ENCODE measurements around the gene AHCTF1.

The AHCTF1 gene

GRCh38 chr1:246791303-246791918, 140.3 kb downstream of the AHCTF1 start:
- H3K4me3 ChIP-seq (ENCODE audit: low read depth, low read length), result no peak overlapping the region
- H3K36me3 ChIP-seq (ENCODE audit: insufficient read depth, low read length), result no peaks in the 10 kb centered on the region
- no peaks in the 10 kb centered on the region for H3K79me2 ChIP-seq (ENCODE audit: control insufficient read depth, insufficient read depth, low read length, unreplicated experiment)
- peaks cover 14% of the 10 kb centered on the region for H3K4me1 ChIP-seq (ENCODE audit: control insufficient read depth, insufficient read depth, low read length, unreplicated experiment)
- no peaks in the 10 kb centered on the region for H3K27me3 ChIP-seq (ENCODE audit: insufficient read depth, low read length)
- H2AFZ ChIP-seq (ENCODE audit: low read length, unreplicated experiment), result no peak overlapping the region
- no peak overlapping the region for H3K27ac ChIP-seq (ENCODE audit: low read depth, low read length)

- H3K27me3 ChIP-seq (ENCODE audit: insufficient read depth, low read length), result no peaks in the 10 kb centered on the region
- H3K36me3 ChIP-seq (ENCODE audit: insufficient read depth, low read length), result no peaks in the 10 kb centered on the region
- no peaks in the 10 kb centered on the region for H3K79me2 ChIP-seq (ENCODE audit: control insufficient read depth, insufficient read depth, low read length, unreplicated experiment)
- no peak overlapping the region for H3K27ac ChIP-seq (ENCODE audit: low read depth, low read length)
- no peak overlapping the region for H2AFZ ChIP-seq (ENCODE audit: low read length, unreplicated experiment)
- H3K4me3 ChIP-seq (ENCODE audit: low read depth, low read length), result no peak overlapping the region
- H3K4me1 ChIP-seq (ENCODE audit: control insufficient read depth, insufficient read depth, low read length, unreplicated experiment), result peaks cover 14% of the 10 kb centered on the region
Observed at GRCh38 chr1:246790833-246791232, 140.9 kb downstream of the AHCTF1 start.

DNA sequence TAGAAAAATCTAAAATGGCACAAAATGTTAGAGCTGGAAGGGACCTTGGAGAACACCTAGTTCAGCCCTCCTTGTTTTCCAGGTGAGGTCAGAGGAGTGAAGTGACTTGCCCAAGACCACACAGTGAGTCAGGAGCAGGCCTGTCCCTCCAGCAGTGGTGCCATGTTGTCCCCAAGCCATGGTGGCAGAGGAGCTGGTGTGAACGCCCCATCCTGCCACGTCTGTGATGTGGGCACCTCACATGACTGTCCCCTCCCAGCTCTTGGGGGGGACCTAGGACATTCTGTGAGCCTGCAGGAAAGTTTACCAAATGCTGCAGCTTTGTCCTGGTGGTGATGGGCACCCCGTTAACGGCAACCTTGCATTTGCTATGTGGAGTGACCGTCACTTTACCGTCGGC, 141.4 kb downstream of the AHCTF1 start:
- Histone ChIP-seq H3K4me1 (ENCODE audit: control insufficient read depth, insufficient read depth, low read length, unreplicated experiment) (peaks cover 15% of the 10 kb centered on the region), H3K4me3 (ENCODE audit: low read depth, low read length) (no peak overlapping the region), H3K27me3 (ENCODE audit: insufficient read depth, low read length) (no peaks in the 10 kb centered on the region), H2AFZ (ENCODE audit: low read length, unreplicated experiment) (no peak overlapping the region), H3K27ac (ENCODE audit: low read depth, low read length) (no peak overlapping the region), H3K79me2 (ENCODE audit: control insufficient read depth, insufficient read depth, low read length, unreplicated experiment) (no peaks in the 10 kb centered on the region), H3K36me3 (ENCODE audit: insufficient read depth, low read length) (no peaks in the 10 kb centered on the region)

DNA sequence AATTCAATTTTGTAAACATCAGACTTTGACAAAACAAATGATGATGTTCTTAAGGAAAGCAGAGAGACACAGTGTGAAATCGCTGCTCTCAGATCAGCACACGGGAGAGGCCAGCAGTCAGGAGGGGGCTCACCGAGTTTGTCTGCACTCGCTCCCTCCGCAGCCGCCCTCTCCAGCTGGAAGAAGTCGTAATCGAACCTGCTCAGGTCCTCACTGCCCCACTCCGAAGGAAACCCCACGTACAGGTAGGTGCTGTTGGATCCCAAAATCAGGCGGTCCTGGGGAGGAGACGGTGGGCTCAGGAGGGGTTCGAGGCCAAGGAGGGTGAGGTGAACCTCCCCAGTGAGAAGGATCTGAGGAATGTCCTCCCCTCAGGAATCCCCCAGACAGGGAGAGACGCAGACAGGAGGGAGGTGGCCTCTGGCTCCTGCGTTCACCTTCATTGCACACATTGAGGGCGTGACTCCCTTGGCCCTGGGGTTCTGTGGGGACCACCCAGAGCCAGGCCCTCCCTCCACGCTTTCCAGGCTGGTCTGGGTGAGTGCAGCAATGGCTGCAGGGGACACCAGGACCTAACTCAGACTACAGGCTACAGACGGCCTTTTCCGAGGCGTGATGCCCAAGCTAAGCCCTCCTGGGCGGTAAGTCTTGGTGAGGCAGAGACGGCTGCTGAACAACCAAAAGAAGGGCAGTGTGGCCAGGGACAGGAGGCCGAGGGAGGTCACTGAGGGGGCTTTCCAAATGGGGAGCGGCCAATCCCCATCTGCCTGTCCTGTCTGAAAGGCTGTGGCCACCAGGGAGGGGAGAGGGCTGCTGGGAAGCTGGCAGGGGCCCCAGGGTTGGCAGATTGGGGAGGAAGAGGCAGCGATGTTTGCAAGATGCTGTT, 142.1 kb downstream of the AHCTF1 start:
- Histone ChIP-seq H3K4me1 (ENCODE audit: control insufficient read depth, insufficient read depth, low read length, unreplicated experiment) (peaks cover 18% of the 10 kb centered on the region), H3K27ac (ENCODE audit: low read depth, low read length) (no peak overlapping the region), H2AFZ (ENCODE audit: low read length, unreplicated experiment) (no peak overlapping the region), H3K4me3 (ENCODE audit: low read depth, low read length) (no peak overlapping the region), H3K79me2 (ENCODE audit: control insufficient read depth, insufficient read depth, low read length, unreplicated experiment) (no peaks in the 10 kb centered on the region), H3K27me3 (ENCODE audit: insufficient read depth, low read length) (no peaks in the 10 kb centered on the region), H3K36me3 (ENCODE audit: insufficient read depth, low read length) (no peaks in the 10 kb centered on the region)
